Endothelial cell of umbilical vein (primary cell): ENCODE results near the gene MAP4K2. TPM values are rescaled to one million over a fixed set of nuclear protein-coding genes. Genes with fewer than 3 reads are reported as not detected.

Source experiments
- BruUV-seq: library from RNA; stranded (reverse); fragments of 400-500 nt; replicated peaks from 2 replicates; lab custom pipeline; 2021; lab: Mats Ljungman, UMichigan
- CTCF ChIA-PET: fragments of 300-600, 350-600 bp; sonication (Branson Sonifier 250); formaldehyde crosslinking; loops from one replicate; lab custom pipeline; 2021; ENCODE audit warnings: antibody characterized with exemption, inconsistent platforms; lab: Charles Lee
- POLR2A ChIA-PET: fragments of 300-600, 350-600 bp; sonication (Branson Sonifier 250); formaldehyde crosslinking; loops from one replicate; lab custom pipeline; 2021; ENCODE audit warnings: antibody characterized with exemption, inconsistent platforms; lab: Charles Lee
- DNase-seq: peaks from one replicate; pipeline ENCODE4 v3.0.0-alpha.2; 2011; ENCODE audit warnings: low read depth, low spot score
- FAIRE-seq: peaks from 2 replicates; lab custom pipeline; 2011; peaks lifted over from hg19 to GRCh38; lab: Jason Lieb, UNC
- H2AFZ ChIP-seq: 2 replicates; pipeline ENCODE4 v1.6.0; 2012; ENCODE audit warnings: low read depth, low read length, control low read depth, inconsistent platforms
- H3K27ac ChIP-seq: 2 replicates; pipeline ENCODE4 v1.5.1; 2011; ENCODE audit warnings: low read depth, mild to moderate bottlenecking, control low read depth, low read length, moderate library complexity; ENCODE audit not compliant: insufficient read depth
- H3K27me3 ChIP-seq, 2 experiments: 2 replicates each; pipeline versions ENCODE4 v1.6.0 to v1.6.1; 2011; ENCODE audit warnings: low read length in 2 of 2, mixed read lengths in 1 of 2; ENCODE audit not compliant: control insufficient read depth in 2 of 2, insufficient read depth in 2 of 2
- H3K36me3 ChIP-seq, 2 experiments: 2 replicates in 1 of 2; 3 replicates in 1 of 2; pipeline ENCODE4 v1.5.1; 2011; ENCODE audit warnings: low read length in 2 of 2, mild to moderate bottlenecking in 1 of 2, moderate library complexity in 1 of 2; ENCODE audit not compliant: control insufficient read depth in 2 of 2, insufficient read depth in 2 of 2; ENCODE audit errors: extremely low read depth in 1 of 2
- H3K4me1 ChIP-seq: 3 replicates; pipeline ENCODE4 v1.5.1; 2011; ENCODE audit warnings: mild to moderate bottlenecking, low read length; ENCODE audit not compliant: control insufficient read depth, insufficient read depth; ENCODE audit errors: extremely low read depth
- H3K4me2 ChIP-seq: 2 replicates; pipeline ENCODE4 v1.6.1; 2011; ENCODE audit warnings: low read length, control low read depth, mixed read lengths; ENCODE audit not compliant: insufficient read depth
- H3K4me3 ChIP-seq, 3 experiments: fragments of 200-600 bp in 1 of 3; sonication (generic), shearing (Covaris generic) in 1 of 3; replicated peaks in 1 of 3; 2 replicates each; pipeline ENCODE4 v1.5.1; 2011 to 2016; ENCODE audit warnings: control low read depth in 3 of 3, low read length in 3 of 3, mild to moderate bottlenecking in 2 of 3, inconsistent platforms in 1 of 3, low read depth in 1 of 3, moderate library complexity in 1 of 3; ENCODE audit not compliant: insufficient read depth in 1 of 3
- H3K79me2 ChIP-seq: 2 replicates; pipeline ENCODE4 v1.6.0; 2012; ENCODE audit warnings: low read length, inconsistent platforms; ENCODE audit not compliant: control insufficient read depth, insufficient read depth
- H3K9ac ChIP-seq: replicated peaks from 2 replicates; pipeline ENCODE3; 2011; ENCODE audit warnings: low read length, control low read depth; ENCODE audit not compliant: insufficient read depth; ENCODE audit errors: extremely low read depth
- H3K9me1 ChIP-seq: replicated peaks from 3 replicates; pipeline ENCODE4 v1.6.0; 2011; ENCODE audit warnings: mild to moderate bottlenecking, low read length; ENCODE audit not compliant: control insufficient read depth, insufficient read depth; ENCODE audit errors: extremely low read depth
- H3K9me3 ChIP-seq: replicated peaks from 2 replicates; pipeline ENCODE4 v1.5.1; 2012; ENCODE audit warnings: low read length, inconsistent platforms; ENCODE audit not compliant: control insufficient read depth, insufficient read depth
- H4K20me1 ChIP-seq: replicated peaks from 2 replicates; pipeline ENCODE3; 2011; ENCODE audit warnings: mild to moderate bottlenecking, low read length; ENCODE audit not compliant: control insufficient read depth, insufficient read depth; ENCODE audit errors: extremely low read depth
- EZH2 ChIP-seq: IDR thresholded peaks from 2 replicates; pipeline ENCODE4 v1.6.1; 2012; ENCODE audit warnings: borderline replicate concordance, low read depth, mild to moderate bottlenecking, moderate library complexity, low read length, inconsistent platforms; ENCODE audit not compliant: severe bottlenecking
- FOS ChIP-seq: IDR thresholded peaks from 2 replicates; pipeline ENCODE4 v1.6.1; 2011; ENCODE audit warnings: mild to moderate bottlenecking, low read length, moderate library complexity, borderline replicate concordance; ENCODE audit not compliant: insufficient read depth
- GATA2 ChIP-seq: IDR thresholded peaks from 2 replicates; pipeline ENCODE4 v1.7.0; 2011; ENCODE audit warnings: low read depth, mild to moderate bottlenecking, moderate library complexity, mixed read lengths, low read length; ENCODE audit not compliant: insufficient read length, insufficient read depth
- JUN ChIP-seq: IDR thresholded peaks from 2 replicates; pipeline ENCODE4 v1.6.1; 2011; ENCODE audit warnings: borderline replicate concordance, low read depth; ENCODE audit not compliant: insufficient read length, insufficient read depth
- MAX ChIP-seq: IDR thresholded peaks from 2 replicates; pipeline ENCODE4 v1.6.1; 2011; ENCODE audit not compliant: insufficient read depth, insufficient read length
- MYC ChIP-seq: IDR thresholded peaks from one replicate; pipeline ENCODE4 v1.6.1; 2011; ENCODE audit warnings: mild to moderate bottlenecking, low read depth, low read length
- POLR2A ChIP-seq: IDR thresholded peaks from 2 replicates; pipeline ENCODE4 v1.6.1; 2012; ENCODE audit warnings: low read depth, mild to moderate bottlenecking, control low read depth, low read length
- POLR2AphosphoS5 ChIP-seq: IDR thresholded peaks from 2 replicates; pipeline ENCODE4 v1.6.1; 2012; ENCODE audit warnings: low read depth, mild to moderate bottlenecking, control low read depth, low read length, moderate library complexity; ENCODE audit not compliant: insufficient read depth
- dilution Hi-C: fragments of 300-500 bp; cut with MboI; formaldehyde crosslinking; loops from one replicate; pipeline ENCODE4 v1.15.0; 2019; ENCODE audit warnings: low sequenced_read_pairs; ENCODE audit not compliant: extremely low pct_ligation_motif_present
- intact Hi-C: fragments of 100-400 bp; cut with micrococcal nuclease; formaldehyde crosslinking; loops from one replicate; pipeline ENCODE4 v1.10.0; 2022
- polyA plus RNA-seq, 4 experiments: library from polyadenylated mRNA; depleted of rRNA in 3 of 4; stranded (reverse) in 3 of 4; unstranded in 1 of 4; fragments of >200 nt; gene quantifications; 2 replicates each; pipeline versions ENCODE4 v1.2.1 to v1.2.3, GENCODE V29; 2011 to 2012; ENCODE audit warnings: missing spikeins in 1 of 4
- total RNA-seq: library from RNA; stranded (reverse); gene quantifications from 2 replicates; pipeline ENCODE4 v1.2.3, GENCODE V29; 2021
- TF ChIP-seq, protein P1 (sequence below), 2 donors: IDR thresholded peaks; 1 replicate in 1 of 2; 2 replicates in 1 of 2; pipeline ENCODE4 v1.5.1; 2011; ENCODE audit warnings: low read length in 2 of 2, mild to moderate bottlenecking in 2 of 2, moderate library complexity in 2 of 2, control low read depth in 1 of 2, inconsistent platforms in 1 of 2, low read depth in 1 of 2; ENCODE audit not compliant: insufficient read depth in 1 of 2; ENCODE audit errors: extremely low read depth in 1 of 2

The MAP4K2 gene
- total and polyA plus RNA-seq, 2 donors (not counting 3 experiments of a cell fraction or from before 2014, with no cell fraction given) = 43.3 to 44.0 TPM

- Histone ChIP-seq H3K27ac (peak overlapping the region; percentile 79), H3K36me3 (peaks cover 18 to 22% of the 10 kb centered on the region in 2 experiments), H3K4me1 (peaks cover 26% of the 10 kb centered on the region), H4K20me1 (peaks cover 18% of the 10 kb centered on the region), H3K27me3 (no peaks in the 10 kb centered on the region), H3K79me2 (peaks cover 45% of the 10 kb centered on the region), H3K9me1 (no peaks in the 10 kb centered on the region), H3K4me2 (no peak overlapping the region), H3K4me3 (peak overlapping the region; percentile 48 to 75 (median 69)), H2AFZ (no peak overlapping the region), H3K9me3 (no peaks in the 10 kb centered on the region), H3K9ac (peak overlapping the region; percentile 91)
- TF ChIP-seq POLR2AphosphoS5 (peak; percentile 46), GATA2 (no peak)
- ChIA-PET CTCF (interaction anchor here (0.9 to 1.4 kb wide), 12 partner anchors 9 to 339 kb away, joined by 3 to 11 read pairs (median 4); partner anchors contain the start of gene ZNHIT2), POLR2A (interaction anchor here (0.6 to 1.0 kb wide), 6 partner anchors 11 to 1511 kb away, joined by 3 to 4 read pairs (median 4); partner anchors contain the start of gene YIF1A)
- FAIRE-seq (no peak), DNase-seq (no peak)
- BruUV-seq = no TSS peak
- dilution Hi-C loops = no loop called here
- intact Hi-C loops = loop anchor here (2.0 kb wide), 2 partner anchors 25 to 509 kb away; partner anchors contain the start of gene MAP4K2
Observed at GRCh38 chr11:64778223-64778472, 24.9 kb downstream of the MAP4K2 start.

- no peaks in the 10 kb centered on the region for H3K9me1 ChIP-seq
- dilution Hi-C loops = no loop called here
- no peaks in the 10 kb centered on the region for H3K9me3 ChIP-seq
- peak overlapping the region; percentile 7 to 85 (median 75) for H3K4me3 ChIP-seq
- intact Hi-C loops = loop anchor here (1.0 to 2.0 kb wide), 3 partner anchors 25 to 509 kb away; partner anchors contain the start of gene MAP4K2
- no peaks in the 10 kb centered on the region for H3K27me3 ChIP-seq
- peak overlapping the region; percentile 91 for H3K4me2 ChIP-seq
- peaks cover 31% of the 10 kb centered on the region for H3K4me1 ChIP-seq
- TF ChIP-seq POLR2A = peak; percentile 58
- TF ChIP-seq, protein P1, sequence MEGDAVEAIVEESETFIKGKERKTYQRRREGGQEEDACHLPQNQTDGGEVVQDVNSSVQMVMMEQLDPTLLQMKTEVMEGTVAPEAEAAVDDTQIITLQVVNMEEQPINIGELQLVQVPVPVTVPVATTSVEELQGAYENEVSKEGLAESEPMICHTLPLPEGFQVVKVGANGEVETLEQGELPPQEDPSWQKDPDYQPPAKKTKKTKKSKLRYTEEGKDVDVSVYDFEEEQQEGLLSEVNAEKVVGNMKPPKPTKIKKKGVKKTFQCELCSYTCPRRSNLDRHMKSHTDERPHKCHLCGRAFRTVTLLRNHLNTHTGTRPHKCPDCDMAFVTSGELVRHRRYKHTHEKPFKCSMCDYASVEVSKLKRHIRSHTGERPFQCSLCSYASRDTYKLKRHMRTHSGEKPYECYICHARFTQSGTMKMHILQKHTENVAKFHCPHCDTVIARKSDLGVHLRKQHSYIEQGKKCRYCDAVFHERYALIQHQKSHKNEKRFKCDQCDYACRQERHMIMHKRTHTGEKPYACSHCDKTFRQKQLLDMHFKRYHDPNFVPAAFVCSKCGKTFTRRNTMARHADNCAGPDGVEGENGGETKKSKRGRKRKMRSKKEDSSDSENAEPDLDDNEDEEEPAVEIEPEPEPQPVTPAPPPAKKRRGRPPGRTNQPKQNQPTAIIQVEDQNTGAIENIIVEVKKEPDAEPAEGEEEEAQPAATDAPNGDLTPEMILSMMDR (IDR thresholded peaks at IDR 0.05; ENCODE audit: extremely low read depth in 1 of 2, insufficient read depth in 1 of 2, low read depth in 1 of 2, low read length in 2 of 2) = no peak
- peak; percentile 54 for TF ChIP-seq POLR2AphosphoS5
- TF ChIP-seq JUN = no peak
- no peak for TF ChIP-seq FOS
- no peak for TF ChIP-seq MAX
- TF ChIP-seq MYC = no peak
- TF ChIP-seq EZH2 = no peak
- no peak for TF ChIP-seq GATA2
- ChIA-PET POLR2A (interaction anchor here (0.5 kb wide), 1 partner anchor 20 kb away, joined by 3 read pairs; no protein-coding TSS in a partner anchor), CTCF (interaction anchor here (0.8 to 1.4 kb wide), 2 partner anchors 13 to 14 kb away, joined by 3 to 6 read pairs; no protein-coding TSS in a partner anchor)
- H2AFZ ChIP-seq = no peak overlapping the region
- FAIRE-seq (no peak), DNase-seq (peak; percentile 85)
- H3K27ac ChIP-seq = peak overlapping the region; percentile 79
- H4K20me1 ChIP-seq = peaks cover 18% of the 10 kb centered on the region
- H3K79me2 ChIP-seq = peaks cover 50% of the 10 kb centered on the region
- H3K9ac ChIP-seq = peak overlapping the region; percentile 91
- H3K36me3 ChIP-seq = peaks cover 21 to 28% of the 10 kb centered on the region in 2 experiments
- no TSS peak for BruUV-seq
Observed at GRCh38 chr11:64777449-64778222, 25.4 kb downstream of the MAP4K2 start.
